GM10248 (cell line): ENCODE measurements around the gene AMMECR1L.

ENCODE experiments used
- CTCF ChIA-PET: fragments of 300-600 bp; sonication (Branson Sonifier 250); formaldehyde crosslinking; extraction: SDS; loops from one replicate; lab custom pipeline; 2021; ENCODE audit warnings: antibody characterized with exemption; lab: Yijun Ruan, JAX
- POLR2A ChIA-PET: fragments of 350-650 bp; sonication (Branson Sonifier 250); formaldehyde crosslinking; extraction: SDS; loops from one replicate; lab custom pipeline; 2020; ENCODE audit warnings: antibody characterized with exemption; lab: Yijun Ruan, JAX
- DNase-seq: peaks from one replicate; pipeline ENCODE4 v3.0.0; 2012; ENCODE audit errors: extremely low spot score
- CTCF ChIP-seq: IDR thresholded peaks from 2 replicates; pipeline ENCODE4 v1.5.1; 2012; ENCODE audit warnings: mild to moderate bottlenecking, low read depth; ENCODE audit errors: extremely low read depth, missing control alignments, control extremely low read depth

The AMMECR1L gene

DNA sequence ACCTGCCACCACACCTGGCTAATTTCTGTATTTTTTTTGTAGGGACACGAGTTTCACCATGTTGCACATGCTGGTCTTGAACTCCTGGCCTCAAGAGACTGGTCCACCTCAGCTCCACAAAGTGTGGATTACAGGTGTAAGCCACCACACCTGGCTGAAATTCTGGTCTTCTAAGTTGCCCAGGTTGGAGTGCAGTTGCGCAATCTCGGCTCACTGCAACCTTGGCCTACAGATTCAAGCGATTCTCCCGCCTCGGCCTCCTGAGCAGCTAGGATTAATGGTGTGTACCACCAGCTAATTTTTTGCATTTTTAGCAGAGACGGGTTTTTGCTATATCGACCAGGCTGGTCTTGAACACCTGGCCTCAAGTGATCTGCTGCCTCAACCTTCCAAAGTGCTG lies 33.4 kb downstream of the AMMECR1L start:
- no peak for DNase-seq
- ChIA-PET POLR2A (no interaction called here), CTCF (no interaction called here)
- no peak for TF ChIP-seq CTCF

- DNase-seq, result no peak
- no peak for TF ChIP-seq CTCF
- ChIA-PET POLR2A (no interaction called here), CTCF (no interaction called here)
Measured at GRCh38 chr2:127847931-127848330, 37.8 kb downstream of the AMMECR1L start.

DNA sequence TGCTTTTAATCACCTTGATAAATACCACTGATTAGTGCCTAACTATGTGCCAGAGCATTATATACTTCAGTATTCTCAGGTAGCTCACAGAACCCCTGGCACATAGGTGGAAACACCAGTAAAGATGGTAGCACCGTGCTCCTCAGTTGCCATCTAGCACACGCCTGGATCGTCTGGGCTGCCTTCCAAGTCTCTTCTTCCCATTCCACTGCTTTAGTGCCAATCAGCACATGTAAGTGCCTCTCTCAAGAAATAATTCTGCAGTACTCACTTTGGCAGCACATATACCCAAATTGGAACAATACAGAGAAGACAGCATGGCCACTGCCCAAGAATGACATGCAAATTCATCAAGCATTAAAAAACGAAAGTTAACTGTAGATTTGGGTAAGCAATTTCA lies 40.8 kb downstream of the AMMECR1L start:
- TF ChIP-seq CTCF, result no peak
- ChIA-PET POLR2A (no interaction called here), CTCF (interaction anchor here (0.7 to 1.8 kb wide), 5 partner anchors 13 to 32 kb away, joined by 3 to 6 read pairs (median 4); partner anchors contain the start of gene POLR2D)
- no peak for DNase-seq

GRCh38 chr2:127843677-127844076 lies 42.1 kb downstream of the AMMECR1L start:
- no peak for TF ChIP-seq CTCF
- ChIA-PET CTCF (interaction anchor here (1.1 to 1.5 kb wide), 2 partner anchors 14 to 15 kb away, joined by 3 read pairs; no protein-coding TSS in a partner anchor), POLR2A (interaction anchor here (0.6 kb wide), 1 partner anchor 977 kb away, joined by 8 read pairs; no protein-coding TSS in a partner anchor)
- DNase-seq, result no peak

- CTCF ChIA-PET, result interaction anchor here (0.7 to 1.6 kb wide), 3 partner anchors 10 to 15 kb away, joined by 4 read pairs; no protein-coding TSS in a partner anchor
- DNase-seq, result no peak
- no peak for TF ChIP-seq CTCF
- POLR2A ChIA-PET, result interaction anchor here (0.5 to 0.8 kb wide), 2 partner anchors 9 to 15 kb away, joined by 3 to 4 read pairs; no protein-coding TSS in a partner anchor
Measured at GRCh38 chr2:127841466-127842178, 44.1 kb downstream of the AMMECR1L start.

- TF ChIP-seq CTCF, result no peak
- no peak for DNase-seq
- ChIA-PET CTCF (no interaction called here), POLR2A (no interaction called here)
Measured at GRCh38 chr2:127840893-127841292, 44.9 kb downstream of the AMMECR1L start.
